SK-N-SH treated with all-trans-retinoic acid at 6 μM for 48 hours (cell line): ENCODE data around the gene EFCAB7.

ENCODE experiments used
- PPARA ChIP-seq: fragments of 250-450 bp; sonication (Bioruptor Pico); IDR thresholded peaks from 2 replicates; pipeline ENCODE4 v1.5.0; 2020; ENCODE audit warnings: mild to moderate bottlenecking, borderline replicate concordance
- RARB ChIP-seq: fragments of 250-450 bp; sonication (Bioruptor Pico); IDR thresholded peaks from 2 replicates; pipeline ENCODE4 v1.8.0; 2021; ENCODE audit warnings: mild to moderate bottlenecking, moderate library complexity
- SNAI2 ChIP-seq: fragments of 250-450 bp; sonication (Bioruptor Pico); IDR thresholded peaks from 2 replicates; pipeline ENCODE4 v1.5.0; 2020; ENCODE audit warnings: mild to moderate bottlenecking, moderate library complexity
- ZC3H10 ChIP-seq: fragments of 250-450 bp; sonication (Bioruptor Pico); IDR thresholded peaks from 2 replicates; pipeline ENCODE4 v1.5.1; 2021; ENCODE audit warnings: mild to moderate bottlenecking, moderate library complexity
- ZFP3 ChIP-seq: fragments of 250-450 bp; sonication (Bioruptor Pico); IDR thresholded peaks from 2 replicates; pipeline ENCODE4 v1.5.0; 2020; ENCODE audit warnings: mild to moderate bottlenecking, moderate library complexity
- ZFP30 ChIP-seq: fragments of 450-650 bp; formaldehyde crosslinking; IDR thresholded peaks from 2 replicates; pipeline ENCODE4 v1.5.0; 2022; ENCODE audit warnings: mild to moderate bottlenecking, moderate library complexity
- ZNF565 ChIP-seq: fragments of 450-650 bp; formaldehyde crosslinking; conservative IDR thresholded peaks from 2 replicates; pipeline ENCODE4 v1.5.0; 2020; ENCODE audit warnings: low read depth, mild to moderate bottlenecking, moderate library complexity
- ZNF8 ChIP-seq: fragments of 450-650 bp; formaldehyde crosslinking; IDR thresholded peaks from 2 replicates; pipeline ENCODE4 v1.5.0; 2020; ENCODE audit warnings: mild to moderate bottlenecking, moderate library complexity
- TF ChIP-seq, protein P1 (sequence below): fragments of 250-450 bp; sonication (Bioruptor Pico); IDR thresholded peaks from 2 replicates; pipeline ENCODE4 v1.5.0; 2020; ENCODE audit warnings: mild to moderate bottlenecking, moderate library complexity
- TF ChIP-seq, protein P2 (sequence below): fragments of 250-450 bp; sonication (Bioruptor Pico); IDR thresholded peaks from 2 replicates; pipeline ENCODE4 v1.5.1; 2021; ENCODE audit warnings: mild to moderate bottlenecking, moderate library complexity

DNA sequence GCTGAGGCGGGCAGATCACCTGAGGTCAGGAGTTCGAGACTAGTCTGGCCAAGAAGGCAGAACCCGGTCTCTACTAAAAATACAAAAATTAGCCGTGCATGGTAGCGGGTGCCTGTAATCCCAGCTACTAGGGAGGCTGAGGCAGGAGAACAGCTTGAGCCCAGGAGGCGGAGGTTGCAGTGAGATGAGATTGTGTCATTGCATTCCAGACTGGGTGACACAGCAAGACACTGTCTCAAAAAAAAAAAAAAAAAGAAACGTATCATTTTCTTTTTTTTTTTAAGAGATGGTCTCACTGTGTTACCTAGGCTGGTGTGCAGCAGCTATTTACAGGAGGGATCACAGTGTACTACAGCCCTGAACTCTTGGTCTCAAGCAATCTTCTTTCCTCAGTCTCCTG, 47.6 kb upstream of the EFCAB7 start:
- TF ChIP-seq ZC3H10 (CRISPR knock-in tag) (no peak), ZNF8 (CRISPR knock-in tag) (no peak), ZFP3 (no peak), RARB (CRISPR knock-in tag) (no peak), SNAI2 (CRISPR knock-in tag) (no peak), PPARA (CRISPR knock-in tag) (no peak), ZNF565 (CRISPR knock-in tag) (no peak), ZFP30 (no peak)
- TF ChIP-seq, protein P1, sequence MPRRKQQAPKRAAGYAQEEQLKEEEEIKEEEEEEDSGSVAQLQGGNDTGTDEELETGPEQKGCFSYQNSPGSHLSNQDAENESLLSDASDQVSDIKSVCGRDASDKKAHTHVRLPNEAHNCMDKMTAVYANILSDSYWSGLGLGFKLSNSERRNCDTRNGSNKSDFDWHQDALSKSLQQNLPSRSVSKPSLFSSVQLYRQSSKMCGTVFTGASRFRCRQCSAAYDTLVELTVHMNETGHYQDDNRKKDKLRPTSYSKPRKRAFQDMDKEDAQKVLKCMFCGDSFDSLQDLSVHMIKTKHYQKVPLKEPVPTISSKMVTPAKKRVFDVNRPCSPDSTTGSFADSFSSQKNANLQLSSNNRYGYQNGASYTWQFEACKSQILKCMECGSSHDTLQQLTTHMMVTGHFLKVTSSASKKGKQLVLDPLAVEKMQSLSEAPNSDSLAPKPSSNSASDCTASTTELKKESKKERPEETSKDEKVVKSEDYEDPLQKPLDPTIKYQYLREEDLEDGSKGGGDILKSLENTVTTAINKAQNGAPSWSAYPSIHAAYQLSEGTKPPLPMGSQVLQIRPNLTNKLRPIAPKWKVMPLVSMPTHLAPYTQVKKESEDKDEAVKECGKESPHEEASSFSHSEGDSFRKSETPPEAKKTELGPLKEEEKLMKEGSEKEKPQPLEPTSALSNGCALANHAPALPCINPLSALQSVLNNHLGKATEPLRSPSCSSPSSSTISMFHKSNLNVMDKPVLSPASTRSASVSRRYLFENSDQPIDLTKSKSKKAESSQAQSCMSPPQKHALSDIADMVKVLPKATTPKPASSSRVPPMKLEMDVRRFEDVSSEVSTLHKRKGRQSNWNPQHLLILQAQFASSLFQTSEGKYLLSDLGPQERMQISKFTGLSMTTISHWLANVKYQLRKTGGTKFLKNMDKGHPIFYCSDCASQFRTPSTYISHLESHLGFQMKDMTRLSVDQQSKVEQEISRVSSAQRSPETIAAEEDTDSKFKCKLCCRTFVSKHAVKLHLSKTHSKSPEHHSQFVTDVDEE (CRISPR knock-in tag): no peak
- TF ChIP-seq, protein P2, sequence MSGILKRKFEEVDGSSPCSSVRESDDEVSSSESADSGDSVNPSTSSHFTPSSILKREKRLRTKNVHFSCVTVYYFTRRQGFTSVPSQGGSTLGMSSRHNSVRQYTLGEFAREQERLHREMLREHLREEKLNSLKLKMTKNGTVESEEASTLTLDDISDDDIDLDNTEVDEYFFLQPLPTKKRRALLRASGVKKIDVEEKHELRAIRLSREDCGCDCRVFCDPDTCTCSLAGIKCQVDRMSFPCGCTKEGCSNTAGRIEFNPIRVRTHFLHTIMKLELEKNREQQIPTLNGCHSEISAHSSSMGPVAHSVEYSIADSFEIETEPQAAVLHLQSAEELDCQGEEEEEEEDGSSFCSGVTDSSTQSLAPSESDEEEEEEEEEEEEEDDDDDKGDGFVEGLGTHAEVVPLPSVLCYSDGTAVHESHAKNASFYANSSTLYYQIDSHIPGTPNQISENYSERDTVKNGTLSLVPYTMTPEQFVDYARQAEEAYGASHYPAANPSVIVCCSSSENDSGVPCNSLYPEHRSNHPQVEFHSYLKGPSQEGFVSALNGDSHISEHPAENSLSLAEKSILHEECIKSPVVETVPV (CRISPR knock-in tag): no peak
